Measurements from ENCODE around the gene USH1C.

Gene USH1C

GRCh38 chr11:17544181-17544622 lies at the start of gene USH1C:
TSS of gene USH1C (minus strand) at chr11:17544416. CDS start at chr11:17544307, 109 bp downstream.
- DNase-seq (ENCODE audit: low read depth, low spot score), result no peak

- DNase-seq (ENCODE audit: low read depth, low spot score), result no peak
These were observed 49.4 kb upstream of the USH1C start for GRCh38 chr11:17593466-17594245.

DNA sequence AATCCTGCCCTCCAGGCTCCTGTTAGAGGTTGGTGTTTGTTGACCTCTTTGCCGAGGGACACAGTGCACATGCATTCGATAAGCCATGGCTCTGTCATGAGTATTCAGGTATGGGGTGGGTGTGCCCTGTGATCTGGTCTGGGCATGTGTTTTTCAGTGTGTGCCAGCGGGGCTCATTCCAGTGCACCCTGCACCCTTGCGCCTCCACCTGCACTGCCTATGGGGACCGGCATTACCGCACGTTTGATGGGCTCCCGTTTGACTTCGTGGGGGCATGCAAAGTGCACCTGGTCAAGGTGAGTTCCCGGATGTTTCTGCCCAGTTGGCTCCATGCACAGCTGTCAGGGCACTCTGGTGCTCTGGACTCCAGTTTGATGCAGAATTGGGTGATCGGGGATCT lies 47.1 kb upstream of the USH1C start:
- DNase-seq (ENCODE audit: low read depth, low spot score), result no peak

DNA sequence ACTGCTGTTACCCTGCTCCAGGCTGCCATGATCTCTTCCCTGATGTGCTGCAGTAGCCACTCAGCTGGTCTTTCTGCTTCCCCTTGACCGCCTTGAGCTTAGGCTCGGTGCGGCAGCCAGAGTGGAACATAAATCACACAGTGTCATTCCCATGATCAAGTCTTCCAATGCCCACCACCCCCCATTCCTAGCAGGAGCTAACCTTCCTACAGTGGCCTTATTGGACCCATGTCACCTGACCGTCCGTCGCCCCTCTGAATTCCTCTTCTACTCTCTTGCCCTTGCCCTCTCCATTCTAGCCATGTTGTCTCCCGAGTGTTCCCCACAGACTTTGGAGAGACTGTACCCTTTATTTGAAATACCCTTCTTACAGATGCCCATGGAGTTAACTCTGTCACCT lies 46.2 kb upstream of the USH1C start:
- DNase-seq (ENCODE audit: low read depth, low spot score), result no peak

- DNase-seq (ENCODE audit: low read depth, low spot score), result no peak
These were observed 44.5 kb upstream of the USH1C start for GRCh38 chr11:17588721-17589120.

DNA sequence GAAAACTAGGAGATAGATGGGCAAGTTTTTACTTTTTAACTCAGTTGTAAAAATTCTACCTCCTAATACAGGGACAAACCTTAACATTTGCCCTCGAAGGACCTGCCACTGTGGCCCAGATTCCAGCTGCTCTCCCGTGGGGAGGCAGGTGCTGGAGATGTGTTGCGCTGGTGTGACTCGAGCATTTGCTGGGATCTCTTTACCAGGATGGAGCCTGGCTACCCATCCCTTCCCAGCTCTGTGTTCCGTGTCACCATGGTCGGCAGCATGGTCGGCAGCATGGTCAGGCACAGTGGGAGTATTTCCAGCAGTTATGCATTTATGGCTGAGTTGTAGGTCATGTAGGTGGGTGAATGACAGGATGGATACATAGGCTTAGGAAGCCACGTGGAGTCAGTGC lies 44.0 kb upstream of the USH1C start:
- no peak for DNase-seq (ENCODE audit: low read depth, low spot score)

DNA sequence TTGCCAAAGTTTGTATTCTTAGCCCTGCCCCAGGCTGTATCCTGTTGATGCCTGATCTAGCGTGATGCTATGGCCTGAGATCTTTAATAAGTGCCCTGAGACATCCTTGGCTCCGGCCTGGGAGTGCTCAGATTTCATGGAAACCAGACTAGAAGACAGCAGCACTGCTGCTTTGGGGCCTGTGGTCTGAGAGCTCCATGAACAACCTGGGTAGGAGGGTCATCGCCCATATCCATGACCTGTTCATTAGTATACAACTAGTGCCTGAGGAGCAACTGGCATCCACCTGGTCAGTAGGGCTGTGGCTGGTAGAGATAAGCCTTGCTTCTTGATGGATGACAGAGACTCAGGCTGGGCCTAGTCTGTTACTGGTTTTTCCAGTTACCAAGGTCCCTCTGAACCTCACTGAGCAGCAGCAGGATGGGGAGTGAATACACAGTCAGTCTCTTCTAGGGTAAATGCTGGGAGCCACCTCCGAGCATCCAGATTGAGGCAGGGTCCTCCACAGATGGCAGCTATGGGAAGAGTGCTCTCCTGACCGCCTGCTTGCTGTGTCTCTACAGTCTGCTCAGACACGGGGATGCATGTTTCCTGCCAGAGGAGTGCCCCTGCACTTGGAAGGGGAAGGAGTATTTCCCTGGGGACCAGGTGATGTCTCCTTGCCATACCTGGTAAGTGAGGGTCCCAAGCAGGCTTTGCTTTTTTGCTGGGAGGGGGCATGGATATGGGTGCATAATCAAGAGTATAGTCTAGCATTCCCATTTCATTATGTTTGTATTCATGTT lies 41.9 kb upstream of the USH1C start:
- DNase-seq (ENCODE audit: low read depth, low spot score), result no peak

DNA sequence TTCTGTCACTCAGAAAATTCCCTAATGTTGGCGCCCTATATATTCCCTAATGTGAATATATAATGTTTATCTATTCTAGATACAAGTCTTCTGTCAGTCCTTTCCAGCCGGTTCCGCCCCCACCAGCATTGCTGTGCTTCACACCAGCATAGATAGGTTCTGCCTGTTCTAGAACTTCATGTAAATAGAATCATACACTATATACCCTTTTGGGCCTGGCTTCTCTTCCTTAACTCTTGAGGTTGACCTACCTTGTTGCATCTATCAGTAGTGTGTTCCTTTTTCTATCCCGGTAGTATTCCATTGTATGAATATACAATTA lies 37.5 kb upstream of the USH1C start:
- DNase-seq (ENCODE audit: low read depth, low spot score), result no peak

- no peak for DNase-seq (ENCODE audit: low read depth, low spot score)
These were observed 37.0 kb upstream of the USH1C start for GRCh38 chr11:17581036-17581731.

DNA sequence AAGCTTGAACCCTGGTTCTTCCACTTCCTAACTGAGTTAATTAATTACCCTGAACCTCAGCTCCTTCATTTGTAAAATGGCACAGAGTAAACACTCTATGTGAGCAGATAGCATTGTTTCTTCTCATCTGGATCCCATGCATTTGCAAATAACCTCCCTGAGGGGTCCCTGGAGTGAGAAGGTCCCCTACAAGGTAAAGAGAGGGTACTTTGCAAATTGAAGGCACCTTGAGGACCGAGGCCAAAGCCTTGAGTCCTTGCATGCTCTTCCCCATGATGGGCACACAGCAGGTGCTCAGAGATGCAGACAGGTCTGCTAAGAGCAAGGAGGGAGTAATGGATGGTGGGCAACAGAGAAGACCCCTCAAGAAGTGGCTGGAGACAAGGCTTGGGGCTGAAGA lies 36.1 kb upstream of the USH1C start:
- DNase-seq (ENCODE audit: low read depth, low spot score), result no peak

- no peak for DNase-seq (ENCODE audit: low read depth, low spot score)
These were observed 35.2 kb upstream of the USH1C start for GRCh38 chr11:17579451-17579850.

DNA sequence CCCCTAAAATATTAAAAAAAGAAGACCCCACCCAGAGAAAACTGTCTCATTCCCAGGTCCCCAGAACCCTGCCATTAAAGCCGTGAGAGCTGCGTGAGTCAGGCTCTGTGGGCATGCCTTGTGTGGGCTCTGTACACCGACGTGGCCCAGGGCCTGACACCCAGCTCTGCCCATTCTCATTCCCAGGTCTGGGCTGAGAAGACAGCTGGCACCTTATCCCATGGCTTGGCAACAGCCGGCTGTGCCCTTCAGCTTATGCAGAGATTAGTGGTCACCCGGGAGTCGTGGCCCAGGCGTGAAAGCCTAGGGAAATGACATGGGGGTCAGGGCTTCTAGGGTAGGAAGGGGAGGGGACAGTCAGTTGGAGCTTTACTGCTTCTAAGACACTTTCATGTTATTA lies 34.7 kb upstream of the USH1C start:
- no peak for DNase-seq (ENCODE audit: low read depth, low spot score)

DNA sequence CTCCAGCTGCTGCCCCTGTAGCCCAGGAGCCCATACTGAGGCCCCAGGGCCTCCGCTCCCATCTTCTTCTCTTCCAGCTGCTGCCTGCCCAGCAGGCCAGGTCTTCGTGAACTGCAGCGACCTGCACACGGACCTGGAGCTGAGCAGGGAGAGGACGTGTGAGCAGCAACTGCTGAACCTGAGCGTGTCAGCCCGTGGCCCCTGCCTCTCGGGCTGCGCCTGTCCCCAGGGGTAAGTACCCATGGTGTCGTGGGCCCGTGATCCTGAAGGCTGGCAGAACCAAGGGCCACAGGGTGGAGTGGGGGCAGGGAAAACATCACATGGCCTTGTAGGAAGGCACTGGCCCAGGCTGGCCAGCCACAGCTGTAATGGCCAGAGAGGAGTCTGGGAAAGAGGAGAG lies 34.1 kb upstream of the USH1C start:
- DNase-seq (ENCODE audit: low read depth, low spot score), result no peak

DNA sequence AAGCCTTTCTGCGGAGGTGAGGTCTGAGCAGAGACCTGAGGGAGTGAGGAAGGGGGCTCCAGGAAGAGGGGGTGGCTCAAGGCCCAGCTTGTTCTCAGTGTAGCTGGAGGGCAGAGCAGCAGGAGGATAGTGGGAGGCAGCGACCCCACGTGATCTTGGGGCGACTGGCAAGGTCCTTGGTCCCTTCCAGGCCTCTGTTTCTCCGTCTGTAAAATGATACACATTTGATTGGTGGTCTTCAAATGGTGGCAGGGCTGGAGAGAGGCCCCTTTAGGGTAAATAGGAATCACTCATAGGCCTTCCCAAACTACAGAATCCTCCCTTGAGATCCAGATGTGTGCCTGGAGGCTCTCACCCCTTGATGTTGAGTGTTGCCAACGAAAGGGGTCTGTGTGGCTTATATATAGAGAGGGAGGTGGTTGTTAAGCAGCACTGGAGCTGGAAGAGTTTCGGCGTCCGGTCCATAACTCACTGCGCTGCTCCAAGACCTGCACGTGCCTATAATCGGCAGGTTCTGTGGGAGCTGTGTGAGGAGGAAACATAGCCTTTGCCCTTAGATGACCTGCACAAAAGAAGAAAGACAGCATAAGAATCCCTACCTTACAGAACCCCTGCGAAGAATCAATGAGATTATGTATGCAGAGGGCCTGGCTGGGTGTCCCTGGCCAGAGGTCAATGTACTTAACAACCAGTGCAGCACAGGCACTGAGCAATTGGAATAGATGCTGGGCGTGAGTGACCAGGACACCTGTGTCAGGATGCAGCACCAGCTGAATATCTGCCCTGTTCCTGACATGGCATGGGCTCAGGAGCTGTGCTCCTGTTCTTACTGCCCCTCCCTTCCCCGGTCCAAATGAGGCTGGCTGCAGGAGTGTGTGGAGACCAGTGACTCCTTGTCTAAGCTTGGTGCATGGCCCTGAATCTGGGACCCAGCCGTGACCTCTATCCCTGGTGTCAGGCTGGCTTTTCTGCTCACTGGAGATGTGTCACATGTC lies 31.5 kb upstream of the USH1C start:
- DNase-seq (ENCODE audit: low read depth, low spot score), result no peak

DNA sequence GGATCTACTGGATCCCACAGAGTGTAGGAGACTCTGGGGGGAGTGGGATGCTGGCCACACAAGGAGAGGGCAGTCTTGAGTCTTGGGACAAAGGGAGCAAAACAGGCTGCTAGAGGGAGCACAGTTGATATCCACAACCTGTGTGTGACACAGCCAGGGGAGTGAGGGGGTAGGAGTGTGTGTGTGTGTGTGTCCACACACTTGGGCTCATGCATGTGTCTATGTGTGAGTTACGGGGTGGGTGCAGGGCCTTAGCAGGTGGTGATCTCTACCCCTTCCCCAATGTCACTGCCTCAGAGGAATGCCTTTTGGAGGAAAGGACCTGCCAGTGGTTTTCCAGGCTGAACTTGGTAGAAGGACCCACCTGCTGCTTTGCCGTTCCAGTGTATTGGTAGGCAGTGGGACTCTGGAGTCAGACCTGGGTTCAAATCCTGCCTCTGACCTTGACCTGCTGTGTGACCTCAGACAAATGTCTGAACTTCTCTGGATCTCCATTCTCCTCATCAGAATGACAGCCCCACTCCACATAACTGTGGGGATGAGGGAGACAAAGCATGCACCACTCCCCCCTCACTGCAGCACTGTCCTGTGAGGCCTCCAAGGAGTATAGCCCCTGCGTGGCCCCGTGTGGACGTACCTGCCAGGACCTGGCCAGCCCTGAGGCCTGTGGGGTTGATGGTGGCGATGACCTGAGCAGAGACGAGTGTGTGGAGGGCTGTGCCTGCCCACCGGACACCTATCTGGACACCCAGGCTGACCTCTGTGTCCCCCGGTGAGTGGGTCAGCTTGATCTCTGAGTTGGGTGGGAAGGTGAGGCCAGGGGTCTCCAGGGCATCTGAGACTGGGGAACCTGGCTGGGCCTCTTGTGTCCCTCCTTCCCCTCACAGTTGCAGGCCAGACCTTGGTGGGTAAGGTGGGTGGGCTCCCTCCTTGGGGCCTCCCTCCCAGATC lies 30.2 kb upstream of the USH1C start:
- no peak for DNase-seq (ENCODE audit: low read depth, low spot score)

DNA sequence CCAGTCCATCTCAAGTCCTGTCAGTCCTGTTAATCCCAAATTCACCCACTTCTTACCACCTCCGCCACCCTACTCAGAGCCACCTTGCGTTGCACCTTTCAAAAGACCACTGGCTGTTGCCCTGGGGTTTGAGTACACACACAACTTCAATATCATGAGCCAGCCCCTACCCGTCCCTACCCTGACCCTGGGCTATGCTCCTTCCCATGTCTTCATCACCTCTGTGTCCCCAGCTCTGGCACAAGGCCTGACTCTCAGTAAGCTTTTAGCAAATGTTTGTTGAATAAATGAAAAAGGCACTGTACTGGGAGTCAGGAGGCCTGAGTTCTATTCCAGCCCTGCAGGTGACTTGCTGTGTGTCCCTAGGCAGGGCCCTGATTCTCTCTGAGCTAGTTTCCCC lies 29.3 kb upstream of the USH1C start:
- no peak for DNase-seq (ENCODE audit: low read depth, low spot score)

DNA sequence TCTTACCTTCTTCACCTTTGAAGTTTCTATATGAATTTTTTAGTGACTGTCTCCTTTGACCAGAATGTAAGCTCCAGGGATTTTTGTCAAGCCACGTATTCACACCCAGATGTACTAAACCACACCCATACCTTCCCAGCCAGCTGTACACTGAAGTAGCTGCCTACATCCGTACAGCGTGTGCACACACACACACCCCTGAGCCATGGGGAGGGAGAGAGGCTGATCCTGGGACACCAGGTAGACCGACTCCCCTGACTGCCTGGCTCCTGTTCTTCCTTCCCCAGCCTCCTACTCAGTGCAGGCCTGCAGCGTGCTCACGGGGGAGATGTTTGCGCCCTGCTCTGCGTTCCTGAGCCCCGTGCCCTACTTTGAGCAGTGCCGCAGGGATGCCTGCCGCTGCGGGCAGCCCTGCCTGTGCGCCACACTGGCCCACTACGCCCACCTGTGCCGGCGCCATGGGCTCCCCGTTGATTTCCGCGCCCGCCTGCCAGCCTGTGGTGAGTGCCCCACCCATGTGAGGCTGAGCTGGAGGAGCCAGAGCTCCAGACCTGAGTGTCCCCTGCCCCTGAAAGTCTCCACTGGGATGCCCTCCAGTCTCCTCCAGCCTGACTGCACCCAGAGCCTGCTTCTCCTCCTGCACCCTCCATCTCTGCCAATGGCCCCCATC lies 28.7 kb upstream of the USH1C start:
- no peak for DNase-seq (ENCODE audit: low read depth, low spot score)

GRCh38 chr11:17572359-17572690 lies 28.1 kb upstream of the USH1C start:
- no peak for DNase-seq (ENCODE audit: low read depth, low spot score)

GRCh38 chr11:17571431-17572358 lies 27.5 kb upstream of the USH1C start:
- DNase-seq (ENCODE audit: low read depth, low spot score), result no peak
